Uterine smooth muscle cell (primary cell): ENCODE data around the gene METTL24. TPM values are rescaled to one million over a fixed set of nuclear protein-coding genes. Genes with fewer than 3 reads are reported as not detected.

ENCODE experiments used
- total RNA-seq: library from RNA; depleted of rRNA; stranded (reverse); fragments of >200 nt; gene quantifications from 2 replicates; pipeline ENCODE4 v1.2.3, GENCODE V29; 2014

Gene METTL24, protein sequence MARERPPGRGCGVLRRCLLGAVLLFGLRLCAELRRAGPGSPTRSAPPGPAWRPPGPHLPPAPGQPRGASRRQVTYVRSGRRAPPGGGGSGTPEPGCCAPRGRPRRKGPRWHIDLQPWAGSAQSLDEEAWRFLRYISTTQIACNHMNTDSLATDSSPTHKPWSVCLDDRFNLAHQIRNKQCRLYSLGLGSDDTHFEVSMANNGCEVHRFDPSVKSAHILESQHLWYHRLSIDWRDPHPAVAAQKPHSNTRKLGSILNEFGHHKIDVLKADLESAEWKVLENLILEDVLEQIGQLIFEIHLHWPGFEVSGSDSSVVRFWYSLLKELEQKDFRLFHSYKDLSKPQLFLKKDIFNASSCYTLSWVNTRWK
- total RNA-seq, result 0.50 and 0.55 TPM in 2 replicates

DNA sequence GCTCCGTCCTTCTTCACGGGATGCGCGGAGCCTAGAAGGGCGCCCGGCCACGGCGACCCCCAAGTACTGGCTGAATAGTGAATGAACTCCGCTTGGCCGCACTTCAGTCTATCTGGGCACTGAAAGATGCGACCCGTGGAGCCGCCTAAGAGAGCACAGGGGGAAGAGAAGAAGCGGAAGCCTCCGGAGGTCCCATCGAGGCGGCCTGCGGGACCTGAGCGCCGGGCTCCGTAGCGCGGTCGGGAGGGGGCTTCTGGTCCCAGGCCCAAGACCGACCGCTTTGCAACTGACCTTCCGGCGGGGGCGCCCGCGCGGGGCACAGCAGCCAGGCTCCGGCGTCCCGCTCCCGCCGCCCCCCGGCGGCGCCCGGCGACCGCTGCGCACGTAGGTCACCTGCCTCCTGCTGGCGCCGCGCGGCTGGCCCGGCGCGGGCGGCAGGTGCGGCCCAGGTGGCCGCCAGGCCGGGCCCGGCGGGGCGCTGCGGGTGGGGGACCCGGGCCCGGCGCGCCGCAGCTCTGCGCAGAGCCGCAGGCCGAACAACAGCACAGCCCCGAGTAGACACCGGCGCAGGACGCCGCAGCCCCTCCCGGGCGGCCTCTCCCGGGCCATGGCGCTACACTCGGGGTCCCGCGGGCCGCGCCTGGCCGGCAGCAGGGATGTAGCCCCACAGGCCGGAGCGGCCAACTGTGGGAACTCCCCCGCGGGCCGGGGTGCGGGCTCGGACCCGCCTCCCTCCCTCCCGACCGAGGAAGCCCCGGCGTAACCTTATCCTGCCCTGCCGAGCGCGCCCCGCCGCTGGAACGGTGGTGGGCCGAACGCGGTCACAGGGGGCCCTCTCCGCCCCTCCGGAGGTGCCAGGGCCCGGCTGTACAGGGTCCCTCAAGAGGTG, at the start of gene METTL24:
TSS of gene METTL24 (minus strand) at position 686 of the 889 bp plus-strand sequence. CDS start at position 609, 77 bp downstream.

Other genes with a start within 250 kb of the METTL24 start
- 9.0 and 10.7 TPM in 2 replicates for gene WASF1, start 178.7 kb downstream of the METTL24 start, total RNA-seq
- gene CDC40, start 177.9 kb downstream of the METTL24 start, total RNA-seq, result 24.7 and 25.1 TPM in 2 replicates
- gene DDO, start 57.2 kb upstream of the METTL24 start, total RNA-seq, result 2.9 and 3.0 TPM in 2 replicates
- 0.11 TPM in 1 of 2 replicates, not detected in the other for gene SLC22A16, start 118.3 kb upstream of the METTL24 start, total RNA-seq